OCI-LY1 (cell line): ENCODE measurements around the gene ARID5A.

Source experiments
- H2AFZ ChIP-seq: fragments of 200-600 bp; sonication (generic), shearing (Covaris generic); 2 replicates; pipeline ENCODE4 v1.6.0; 2014; ENCODE audit warnings: antibody characterized with exemption, mild to moderate bottlenecking, low read length
- H3F3A ChIP-seq: fragments of 200-600 bp; sonication (generic), shearing (Covaris generic); 2 replicates; pipeline ENCODE4 v1.6.0; 2014; ENCODE audit warnings: mild to moderate bottlenecking, antibody characterized with exemption, low read length, moderate library complexity; ENCODE audit not compliant: insufficient read depth
- H3K27ac ChIP-seq: fragments of 200-600 bp; sonication (generic); 2 replicates; pipeline ENCODE4 v1.5.1; 2014; ENCODE audit warnings: low read length, mixed run types, mild to moderate bottlenecking, low read depth; ENCODE audit not compliant: poor library complexity, severe bottlenecking
- H3K27me3 ChIP-seq: fragments of 200-600 bp; sonication (generic); 2 replicates; pipeline ENCODE4 v1.6.0; 2014; ENCODE audit warnings: antibody characterized with exemption, mild to moderate bottlenecking, low read length, moderate library complexity; ENCODE audit not compliant: insufficient read depth
- H3K36me3 ChIP-seq: fragments of 200-600 bp; sonication (generic); 2 replicates; pipeline ENCODE4 v1.6.1; 2014; ENCODE audit warnings: mild to moderate bottlenecking, antibody characterized with exemption, low read length, moderate library complexity, mixed read lengths; ENCODE audit not compliant: insufficient read depth
- H3K4me1 ChIP-seq: fragments of 200-600 bp; sonication (generic); 2 replicates; pipeline ENCODE4 v1.5.1; 2014; ENCODE audit warnings: mild to moderate bottlenecking, low read length, moderate library complexity; ENCODE audit not compliant: insufficient read depth, severe bottlenecking
- H3K4me2 ChIP-seq: fragments of 200-600 bp; sonication (generic), shearing (Covaris generic); 2 replicates; pipeline ENCODE4 v1.6.1; 2014; ENCODE audit warnings: low read length
- H3K4me3 ChIP-seq: fragments of 200-600 bp; sonication (generic); 2 replicates; pipeline ENCODE4 v1.5.1; 2014; ENCODE audit warnings: low read length, low read depth, mild to moderate bottlenecking, mixed read lengths; ENCODE audit not compliant: poor library complexity, severe bottlenecking
- H3K79me2 ChIP-seq: fragments of 200-600 bp; shearing (Covaris generic); 2 replicates; pipeline ENCODE4 v1.6.1; 2016; ENCODE audit warnings: mixed run types, low read length, mixed read lengths; ENCODE audit not compliant: insufficient read depth
- H3K9ac ChIP-seq: fragments of 200-600 bp; sonication (generic), shearing (Covaris generic); 2 replicates; pipeline ENCODE4 v1.6.1; 2014; ENCODE audit warnings: mild to moderate bottlenecking, low read length, mixed read lengths
- H3K9me2 ChIP-seq: fragments of 200-600 bp; sonication (generic), shearing (Covaris generic); 2 replicates; pipeline ENCODE4 v1.6.1; 2014; ENCODE audit warnings: low read depth, mild to moderate bottlenecking, low read length, mixed read lengths
- H3K9me3 ChIP-seq: fragments of 200-600 bp; shearing (Covaris generic); 2 replicates; pipeline ENCODE4 v1.6.1; 2014; ENCODE audit warnings: low read length, mixed read lengths
- H4K20me1 ChIP-seq: fragments of 200-600 bp; sonication (generic), shearing (Covaris generic); 2 replicates; pipeline ENCODE4 v1.6.0; 2016; ENCODE audit warnings: mild to moderate bottlenecking, low read length; ENCODE audit not compliant: insufficient read depth
- CTCF ChIP-seq: fragments of 200-600 bp; sonication (generic), shearing (Covaris generic); IDR thresholded peaks from 2 replicates; pipeline ENCODE4 v1.5.1; 2017; ENCODE audit warnings: mild to moderate bottlenecking, antibody characterized with exemption, low read length, moderate library complexity, mixed read lengths
- EZH2 ChIP-seq: fragments of 200-600 bp; sonication (generic), shearing (Covaris generic); IDR thresholded peaks from 2 replicates; pipeline ENCODE4 v1.8.0; 2017; ENCODE audit warnings: borderline replicate concordance, mixed run types, mild to moderate bottlenecking, antibody characterized with exemption, low read length, moderate library complexity, mixed read lengths

ARID5A gene

GRCh38 chr2:96536445-96537065 lies at the start of gene ARID5A:
TSS of gene ARID5A (plus strand) at chr2:96536752. CDS start at chr2:96536827, 75 bp downstream.
- Histone ChIP-seq H3K4me2 (peak within 1 kb of the TSS; percentile 80), H3K9ac (peak within 1 kb of the TSS; percentile 68), H3K4me3 (peak within 1 kb of the TSS; percentile 73), H2AFZ (no peak within 1 kb of the TSS), H3K4me1 (peaks cover 18% of the 10 kb centered on the region), H3F3A (no peaks in the 10 kb centered on the region), H3K79me2 (no peaks in the 10 kb centered on the region), H3K9me2 (no peaks in the 10 kb centered on the region), H4K20me1 (no peaks in the 10 kb centered on the region), H3K27me3 (peaks cover 4% of the 10 kb centered on the region), H3K27ac (no peak within 1 kb of the TSS), H3K36me3 (no peaks in the 10 kb centered on the region), H3K9me3 (no peaks in the 10 kb centered on the region)
- TF ChIP-seq EZH2 (no peak), CTCF (no peak)

- H3K4me3 ChIP-seq = no peak overlapping the region
- no peaks in the 10 kb centered on the region for H3K36me3 ChIP-seq
- H3K4me2 ChIP-seq = no peak overlapping the region
- no peaks in the 10 kb centered on the region for H3K79me2 ChIP-seq
- H3K9me3 ChIP-seq = 0 out of 2 replicates have a peak, but pooled peaks cover 4% of the 10 kb centered on the region
- no peaks in the 10 kb centered on the region for H3K4me1 ChIP-seq
- H3F3A ChIP-seq = no peaks in the 10 kb centered on the region
- H4K20me1 ChIP-seq = no peaks in the 10 kb centered on the region
- no peaks in the 10 kb centered on the region for H3K9me2 ChIP-seq
- H3K27me3 ChIP-seq = no peaks in the 10 kb centered on the region
- H2AFZ ChIP-seq = no peak overlapping the region
- H3K27ac ChIP-seq = no peak overlapping the region
- no peak overlapping the region for H3K9ac ChIP-seq
- no peak for TF ChIP-seq CTCF
- no peak for TF ChIP-seq EZH2
Observed at GRCh38 chr2:96489261-96489660, 47.3 kb upstream of the ARID5A start.

GRCh38 chr2:96489663-96490062 lies 46.9 kb upstream of the ARID5A start:
- H3K9me2 ChIP-seq = no peaks in the 10 kb centered on the region
- H3K79me2 ChIP-seq = no peaks in the 10 kb centered on the region
- no peak overlapping the region for H2AFZ ChIP-seq
- no peak overlapping the region for H3K27ac ChIP-seq
- H4K20me1 ChIP-seq = no peaks in the 10 kb centered on the region
- no peak overlapping the region for H3K4me3 ChIP-seq
- 0 out of 2 replicates have a peak, but pooled peaks cover 4% of the 10 kb centered on the region for H3K9me3 ChIP-seq
- no peak overlapping the region for H3K9ac ChIP-seq
- H3F3A ChIP-seq = no peaks in the 10 kb centered on the region
- no peaks in the 10 kb centered on the region for H3K36me3 ChIP-seq
- H3K27me3 ChIP-seq = no peaks in the 10 kb centered on the region
- H3K4me2 ChIP-seq = no peak overlapping the region
- H3K4me1 ChIP-seq = no peaks in the 10 kb centered on the region
- TF ChIP-seq EZH2 (no peak), CTCF (no peak)
